Dermis blood vessel endothelial cell (primary cell): Measurements from ENCODE around the gene CD52. TPM values are rescaled to one million over a fixed set of nuclear protein-coding genes. Genes with fewer than 3 reads are reported as not detected.
"Not testable (repeated sequence)": the region's sequence is repeated elsewhere in the genome, so short reads cannot be mapped to it uniquely, and the experiment has no call there.

ENCODE experiments used
- DNase-seq: peaks from one replicate; pipeline ENCODE4 v3.0.0; 2010
- total RNA-seq: library from RNA; depleted of rRNA; stranded (reverse); fragments of >200 nt; gene quantifications from 2 replicates; pipeline ENCODE4 v1.2.3, GENCODE V29; 2014

The CD52 gene
- total RNA-seq, 1 donor from 2014 or later = not detected

DNA sequence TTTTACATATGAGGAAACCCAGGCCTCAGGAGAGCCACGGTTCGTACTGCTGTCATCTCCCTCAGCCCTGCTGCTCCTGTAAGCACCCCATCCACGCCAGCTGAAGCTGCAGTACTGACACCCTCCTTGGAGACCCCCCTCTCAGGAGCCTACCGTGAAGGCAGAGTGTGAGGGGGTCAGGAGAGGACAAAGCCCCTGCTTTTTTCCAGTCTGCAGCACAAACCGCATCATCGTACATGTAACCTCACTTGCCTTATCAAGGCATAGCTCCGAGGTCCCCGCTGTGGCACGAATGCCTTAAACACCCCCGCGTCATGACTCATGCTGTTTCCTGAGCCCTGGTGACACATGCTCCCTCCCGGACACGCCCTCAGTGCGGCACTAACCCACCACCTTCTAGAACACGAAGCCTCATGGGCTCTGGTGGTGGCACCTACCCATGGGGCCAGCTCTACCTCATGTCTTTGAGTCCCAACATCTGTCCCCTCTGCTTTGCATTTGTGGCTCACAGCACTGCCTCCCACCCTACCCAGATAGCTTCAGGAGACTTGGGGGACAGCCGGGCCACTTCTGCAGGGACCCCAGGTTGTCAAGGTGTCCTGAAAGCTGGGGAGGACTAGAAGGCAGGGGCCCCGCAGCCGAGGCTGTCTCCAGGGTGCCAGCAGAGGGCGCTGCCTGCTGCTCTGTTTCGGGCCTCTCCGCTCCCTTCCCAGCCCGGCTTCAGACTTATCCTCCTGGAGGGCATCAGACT, 33.0 kb upstream of the CD52 start:
- DNase-seq = peak; percentile 88

DNA sequence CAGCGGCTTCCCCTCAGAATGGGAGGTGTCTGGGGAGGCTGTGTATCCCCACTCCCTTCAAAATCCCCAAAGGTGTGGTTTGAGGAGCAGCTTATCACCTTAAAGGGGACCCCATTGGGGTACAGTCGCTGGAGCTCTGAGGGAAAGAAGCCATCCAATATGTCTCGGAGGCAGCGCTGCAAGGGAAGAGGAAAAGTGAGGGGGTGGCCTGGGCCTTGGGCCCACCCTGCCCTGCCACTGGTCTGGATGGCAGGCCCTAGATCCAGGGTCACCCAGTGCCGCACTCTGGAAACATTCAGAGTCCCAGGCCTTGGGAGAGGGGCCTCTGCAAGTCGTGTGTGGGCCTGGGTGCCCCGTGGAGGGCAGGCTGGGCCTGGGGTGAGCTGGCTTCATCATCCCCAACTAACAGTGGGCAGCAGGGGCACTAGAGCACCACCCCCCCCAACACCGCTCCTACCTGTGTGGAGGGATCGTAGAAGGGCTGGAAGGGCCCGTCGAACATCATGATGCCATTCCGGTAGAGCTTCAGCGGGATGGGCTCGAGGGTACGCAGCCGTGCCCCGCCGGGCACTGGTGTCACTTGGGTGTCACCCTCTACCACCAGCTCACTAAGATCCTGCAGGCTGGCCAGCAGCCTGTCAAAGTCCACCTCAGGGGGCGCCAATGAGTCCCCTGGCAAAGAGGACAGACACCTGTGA, 32.2 kb upstream of the CD52 start:
- peak; percentile 53 for DNase-seq

DNA sequence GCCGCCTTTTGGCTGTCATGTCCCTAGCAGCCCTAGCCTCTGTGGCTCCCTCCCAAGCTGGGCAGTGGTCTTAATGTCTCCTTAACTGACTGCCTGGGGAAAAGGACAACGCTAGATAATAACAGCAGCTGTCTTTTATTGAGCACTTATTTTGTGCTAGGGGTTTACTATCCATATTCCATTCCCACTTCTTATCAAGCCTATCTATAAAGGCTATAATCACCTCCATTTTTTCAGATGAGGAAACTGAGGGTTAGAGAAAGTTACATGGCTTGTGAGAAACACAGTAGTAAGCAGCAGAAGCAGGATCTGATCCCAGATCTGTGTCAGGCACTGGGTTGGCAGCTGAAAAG, 31.7 kb upstream of the CD52 start:
- DNase-seq = no peak

DNA sequence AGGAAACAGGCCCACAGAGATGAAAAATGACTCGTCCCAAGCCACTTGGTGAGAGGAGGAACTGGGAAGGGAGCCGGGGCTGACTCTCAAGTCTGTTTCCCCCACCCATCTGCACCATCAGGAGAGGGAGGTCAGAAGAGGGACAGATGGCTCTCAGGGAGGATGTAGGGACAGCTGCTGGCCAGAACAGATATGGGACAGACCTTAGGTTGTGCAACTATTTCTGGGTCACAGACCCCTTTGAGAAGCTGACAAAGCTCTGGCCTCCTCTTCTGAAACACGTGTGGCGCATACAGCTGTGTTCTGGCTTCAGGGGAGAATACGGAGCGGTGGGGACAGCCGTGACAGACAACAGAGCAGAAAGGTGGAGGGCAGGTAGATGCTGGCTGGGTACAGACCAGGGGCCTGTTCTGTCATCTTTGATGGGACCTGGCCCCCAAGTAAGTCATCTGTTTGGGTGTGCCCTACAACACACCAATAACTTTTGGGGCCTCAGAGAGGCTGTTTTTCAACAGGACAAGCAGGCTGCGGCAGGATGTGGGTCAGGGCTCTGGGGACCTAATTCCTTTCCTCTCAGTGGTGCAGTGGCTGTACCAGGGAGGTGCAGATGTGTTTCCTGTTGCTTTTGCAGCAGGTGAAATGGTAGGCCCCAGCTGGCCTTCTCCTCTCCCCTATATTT, 30.6 kb upstream of the CD52 start:
- DNase-seq = no peak

DNA sequence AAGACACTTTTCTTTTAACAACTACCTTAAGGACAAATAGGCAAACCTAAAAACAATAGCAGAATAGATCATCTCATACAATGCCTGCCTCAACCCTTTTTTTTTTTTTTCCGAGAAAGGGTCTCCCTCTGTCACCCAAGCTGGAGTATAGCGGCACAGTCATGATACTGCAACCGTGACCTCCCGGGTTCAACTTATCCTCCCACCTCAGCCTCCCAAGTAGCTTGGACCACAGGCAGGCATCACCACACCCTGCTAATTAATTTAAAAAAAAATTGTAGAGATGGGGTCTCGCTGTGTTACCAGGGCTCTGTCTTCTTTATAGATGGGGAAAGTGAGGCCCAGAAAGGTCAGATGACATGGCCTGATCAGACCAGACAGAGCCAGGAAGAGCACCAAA, 29.9 kb upstream of the CD52 start:
- DNase-seq = no peak

DNA sequence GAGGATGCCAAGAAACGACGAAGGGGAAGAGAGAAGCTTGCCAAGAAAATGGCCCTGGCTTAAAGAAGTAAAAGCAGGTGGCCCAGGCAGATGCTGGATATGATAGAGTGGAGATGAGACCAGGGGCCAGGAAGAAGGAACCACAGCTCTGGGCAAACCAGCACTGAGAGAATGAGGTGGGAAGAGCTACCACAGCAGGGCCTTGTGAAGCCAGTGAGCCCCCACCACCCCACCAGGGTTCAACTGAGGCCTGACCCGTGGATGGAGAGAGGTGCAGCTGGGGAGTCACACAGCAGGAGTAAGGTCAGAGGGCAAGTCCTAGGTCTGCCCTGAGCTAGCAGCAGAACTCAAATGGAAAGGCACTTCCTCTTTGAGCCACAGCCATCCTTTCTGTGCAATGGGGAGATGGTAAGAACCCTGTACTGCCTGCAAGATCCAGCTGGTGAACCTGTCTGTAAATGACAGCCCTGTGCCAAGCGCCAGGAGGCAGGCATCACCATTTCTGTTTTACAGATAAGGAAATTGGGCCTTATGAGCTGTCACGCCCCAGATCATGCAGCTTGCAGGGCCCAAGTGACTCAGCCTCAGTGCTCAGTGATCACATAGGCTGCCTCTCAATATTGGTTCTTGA, 29.3 kb upstream of the CD52 start:
- no peak for DNase-seq

DNA sequence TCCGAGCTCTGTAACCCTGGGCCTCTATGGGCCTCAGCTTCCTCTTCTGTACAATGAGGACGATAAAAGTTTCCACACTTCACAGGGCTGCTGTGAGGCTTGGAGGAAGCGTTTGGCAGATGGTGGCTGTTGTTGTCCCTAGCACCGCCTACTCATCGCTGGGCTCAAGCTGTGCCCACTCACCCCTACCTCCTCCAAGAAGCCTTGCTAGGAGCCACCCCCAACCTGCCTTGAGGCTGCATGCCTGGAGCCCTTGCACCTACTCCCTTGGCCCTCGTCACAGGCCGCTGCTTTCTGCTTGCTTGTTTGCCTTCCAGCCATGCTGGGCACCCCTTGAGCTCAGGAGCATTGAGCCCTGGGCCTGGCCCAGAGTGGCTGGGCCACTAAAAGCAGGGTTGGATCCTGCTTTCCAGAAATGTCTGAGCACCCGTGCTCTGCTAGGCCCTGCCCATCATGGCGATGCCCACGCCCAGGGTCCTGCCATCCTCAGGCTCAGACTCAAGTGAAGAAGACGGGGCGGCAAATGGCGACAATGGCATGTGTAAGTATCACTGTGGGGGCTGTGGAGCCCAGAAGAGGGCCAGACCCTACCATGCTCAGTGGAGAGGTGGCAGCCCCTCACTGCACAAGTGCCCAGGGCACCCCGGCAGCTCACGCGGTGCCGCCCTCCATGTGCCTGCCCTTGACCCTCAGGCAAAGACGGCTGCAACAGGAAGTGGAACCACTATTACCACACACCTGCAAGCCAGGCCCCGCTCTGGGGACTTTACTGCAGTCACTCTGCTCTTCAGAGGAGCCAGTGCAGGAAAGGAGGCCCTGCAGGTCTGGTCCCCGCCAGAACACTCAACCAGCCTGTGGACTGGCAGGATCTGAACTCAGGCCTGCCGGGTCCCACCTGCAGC, 28.3 kb upstream of the CD52 start:
- DNase-seq = peak; percentile 24

DNA sequence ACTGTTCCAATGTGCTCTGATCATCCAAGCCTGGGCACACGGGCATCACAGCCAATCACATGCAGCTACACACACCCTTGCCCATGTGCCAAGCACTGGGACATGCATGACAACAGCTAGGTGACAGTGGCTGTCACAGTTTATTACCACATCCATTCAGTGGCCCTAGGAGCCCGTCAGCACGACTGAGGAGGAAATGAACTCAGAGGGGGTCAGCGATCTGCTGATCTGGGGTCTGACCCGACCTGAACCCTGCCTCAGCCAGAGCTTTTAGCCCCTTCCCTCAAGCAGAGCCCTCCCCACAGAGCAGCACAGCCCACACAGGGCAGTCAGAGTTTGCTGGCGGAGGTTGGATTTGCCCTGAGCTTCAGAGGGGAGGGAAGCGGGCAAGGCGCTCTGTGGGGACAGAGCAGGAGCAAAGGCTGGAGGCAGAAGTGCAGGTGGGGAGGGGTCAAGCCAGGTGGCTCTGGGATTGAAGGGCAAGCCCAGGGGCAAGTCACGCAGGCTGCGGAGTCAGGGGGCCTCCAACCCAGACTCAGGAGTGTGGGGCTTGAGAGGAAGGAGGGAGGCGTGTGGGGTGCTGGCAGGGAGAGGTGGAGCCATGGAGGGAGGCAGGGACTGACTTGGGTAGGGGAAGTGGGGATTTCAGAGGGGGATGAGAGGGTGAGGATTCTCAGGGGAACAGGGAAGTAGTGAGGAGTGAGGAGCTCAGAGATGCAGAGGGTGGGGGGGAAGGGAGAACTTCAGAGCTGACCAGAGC, 27.5 kb upstream of the CD52 start:
- DNase-seq = no peak

DNA sequence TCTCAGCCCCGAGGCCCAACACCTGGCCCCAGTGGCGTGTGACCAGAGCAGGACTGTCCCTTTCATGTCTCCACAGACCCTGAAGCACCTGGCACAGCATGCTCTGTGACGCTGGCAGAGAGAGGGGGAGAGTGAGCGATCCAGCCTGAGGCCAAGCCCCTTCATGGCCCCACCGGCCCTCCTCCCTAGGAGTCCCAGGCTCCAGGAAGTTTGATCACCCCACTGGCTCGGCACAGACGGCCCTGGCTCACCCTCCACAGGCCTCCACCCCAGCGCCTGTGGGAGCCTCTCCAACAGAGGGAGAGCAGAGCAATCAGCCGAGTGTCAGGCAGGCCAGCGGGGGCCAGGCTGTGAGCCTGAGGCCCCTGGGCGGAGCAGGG, 26.9 kb upstream of the CD52 start:
- no peak for DNase-seq

DNA sequence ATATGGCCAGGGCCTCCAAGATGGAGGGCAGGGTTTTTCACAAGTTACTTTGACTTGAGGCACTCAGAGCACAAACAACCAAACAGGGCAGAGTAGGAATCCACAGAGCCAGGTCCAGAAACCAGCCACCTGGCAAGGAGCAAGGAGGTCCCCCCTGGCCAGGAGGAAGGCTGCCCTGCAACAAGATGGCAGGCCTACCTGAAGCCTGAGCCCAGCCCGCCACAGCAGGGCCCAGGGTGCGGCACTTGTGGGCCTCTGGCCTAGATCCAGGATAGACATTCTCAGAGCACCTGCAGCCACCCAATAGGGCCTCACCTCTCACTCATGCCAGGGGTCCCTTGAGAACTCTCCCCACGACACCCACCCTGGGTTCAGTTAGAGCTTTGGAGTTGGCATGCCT, 26.3 kb upstream of the CD52 start:
- no peak for DNase-seq

DNA sequence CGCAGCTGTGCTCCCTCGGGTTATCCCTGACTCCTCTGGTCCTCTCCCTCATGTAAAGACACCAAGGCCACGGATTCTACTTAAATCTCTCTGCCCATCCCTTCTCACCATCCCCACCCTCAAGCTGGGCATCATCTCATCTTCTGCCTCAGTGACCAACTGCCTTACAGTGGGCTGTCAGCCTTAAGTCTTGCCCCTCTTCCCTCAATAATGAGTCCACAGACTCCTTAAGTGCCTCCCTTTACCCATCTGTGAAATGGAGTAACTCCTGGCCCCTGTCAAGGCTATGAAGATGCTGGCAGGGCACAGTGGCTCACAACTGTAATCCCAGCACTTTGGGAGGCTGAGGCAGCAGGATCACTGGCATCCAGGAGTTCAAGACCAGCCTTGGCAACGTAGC, 25.8 kb upstream of the CD52 start:
- no peak for DNase-seq

DNA sequence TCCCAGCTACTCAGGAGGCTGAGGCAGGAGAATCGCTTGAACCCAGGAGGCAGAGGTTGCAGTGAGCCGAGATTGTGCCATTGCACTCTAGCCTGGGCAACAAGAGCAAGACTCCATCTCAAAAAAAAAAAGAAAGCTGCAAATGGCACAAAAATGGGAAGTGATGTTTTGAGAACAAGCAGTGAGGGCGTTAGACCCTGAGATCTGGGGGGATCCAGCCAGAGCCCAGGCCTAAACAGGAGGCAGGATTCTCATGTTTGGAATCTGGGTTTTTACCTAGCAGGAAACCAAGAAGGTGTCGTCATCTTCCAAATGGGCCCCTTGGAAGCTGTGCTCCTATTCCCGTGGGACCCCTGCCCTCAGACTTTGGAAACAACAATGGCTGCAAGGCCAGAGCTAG, 25.0 kb upstream of the CD52 start:
- not testable (repeated sequence) for DNase-seq

DNA sequence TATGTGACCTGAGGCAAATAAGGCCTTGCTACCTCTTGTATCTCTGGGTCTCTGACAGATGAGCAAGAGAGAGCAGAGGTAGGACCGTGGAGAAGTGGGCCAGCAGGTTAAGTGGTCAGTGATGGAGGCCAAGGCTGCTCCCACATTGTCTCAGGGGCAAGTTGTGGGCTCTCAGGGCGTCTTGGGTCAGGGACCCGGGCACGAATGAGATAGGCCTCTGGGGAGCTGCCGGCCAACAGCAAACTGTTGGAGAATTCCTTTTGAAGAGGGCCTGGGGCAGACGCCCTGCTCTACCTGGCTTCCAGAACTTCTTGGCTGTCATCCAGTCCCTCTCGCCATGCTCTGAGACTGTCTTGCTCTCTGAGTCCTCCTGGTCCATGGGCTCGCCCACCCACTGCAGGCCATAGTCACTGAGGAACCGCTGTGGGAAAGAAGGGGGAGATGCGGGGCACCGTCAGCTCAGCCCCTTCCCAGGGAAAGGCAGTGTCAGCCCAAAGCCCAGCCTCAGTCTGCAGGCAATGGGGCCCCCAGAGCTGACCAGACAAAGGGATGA, 23.8 kb upstream of the CD52 start:
- no peak for DNase-seq

DNA sequence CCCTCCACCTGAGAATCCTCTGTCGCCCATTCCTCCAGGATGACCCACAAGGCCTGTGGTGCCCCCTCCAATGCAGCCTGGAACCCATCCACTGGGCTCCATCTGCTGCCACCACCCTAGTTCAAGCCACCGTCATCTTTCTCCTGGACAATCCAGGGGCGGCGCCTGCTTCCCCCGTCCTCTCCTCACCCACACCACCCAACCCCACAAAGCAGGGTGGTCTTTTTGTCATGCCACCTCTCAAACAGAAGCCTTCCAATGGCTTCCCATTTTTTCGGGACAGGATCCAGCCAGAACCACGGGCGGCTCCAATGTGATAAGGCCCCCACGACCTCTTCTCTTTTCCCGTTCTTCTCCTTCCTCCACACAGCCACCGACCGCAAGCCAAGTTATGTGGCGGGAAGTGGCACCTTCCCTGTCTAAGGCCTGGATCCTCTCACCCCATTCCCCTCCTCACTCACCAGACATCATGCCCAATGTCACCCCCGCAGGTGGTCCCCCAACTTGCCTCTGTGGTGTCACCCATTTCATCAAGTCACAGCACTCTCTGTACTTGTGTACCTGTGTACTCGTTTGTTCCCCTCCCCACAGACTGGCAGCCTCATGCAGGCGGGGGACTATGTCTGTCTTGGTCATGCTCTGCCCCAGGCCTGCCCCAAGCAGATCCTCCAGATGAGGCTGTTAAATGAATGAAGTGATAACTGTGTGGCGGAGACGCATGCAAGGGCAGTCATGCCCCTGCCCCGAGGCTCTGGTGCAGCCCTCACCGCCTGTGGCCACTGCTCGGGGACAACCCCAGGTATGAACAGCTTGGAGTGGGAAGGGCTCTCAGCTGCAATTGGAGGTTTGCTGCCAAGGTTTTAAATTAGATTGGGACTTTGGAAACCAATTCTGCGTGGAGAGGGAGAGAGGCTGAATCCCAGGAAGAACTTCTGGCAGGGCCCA, 22.3 kb upstream of the CD52 start:
- DNase-seq = no peak

DNA sequence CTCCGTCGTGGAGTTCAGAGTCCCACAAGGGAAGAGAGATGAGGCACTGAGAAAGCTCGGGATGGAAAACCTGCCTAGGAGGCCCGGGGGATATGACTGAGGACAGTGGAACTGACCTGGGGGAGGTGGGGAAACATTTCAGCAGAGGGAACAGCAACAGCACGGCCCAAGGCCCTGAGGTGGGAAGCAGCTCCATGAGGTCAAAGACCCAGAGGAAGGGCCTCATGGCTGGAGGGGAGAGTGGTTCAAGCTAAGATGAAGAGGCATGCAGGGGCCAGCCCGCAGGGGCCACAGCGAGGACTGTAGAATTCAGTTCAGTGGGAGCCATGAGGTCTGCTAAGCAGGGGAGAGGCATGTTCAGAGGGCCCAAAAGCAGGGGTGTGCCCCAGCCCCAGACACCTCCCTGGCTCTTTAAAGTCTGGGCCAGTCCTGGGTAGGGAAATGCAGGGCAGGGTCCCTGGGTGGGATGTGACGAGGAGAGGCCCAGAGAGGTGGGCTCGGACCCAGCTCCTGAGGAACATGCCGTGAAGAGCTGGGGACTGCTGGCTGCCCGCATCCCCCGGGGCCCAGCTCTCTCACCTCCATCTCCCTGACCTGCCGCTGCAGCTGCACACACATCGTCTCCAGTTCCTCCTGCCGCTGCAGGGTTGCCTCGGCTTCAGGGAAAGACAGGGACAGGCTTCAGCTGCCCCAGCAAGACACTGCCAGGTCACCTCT, 21.3 kb upstream of the CD52 start:
- DNase-seq = no peak

DNA sequence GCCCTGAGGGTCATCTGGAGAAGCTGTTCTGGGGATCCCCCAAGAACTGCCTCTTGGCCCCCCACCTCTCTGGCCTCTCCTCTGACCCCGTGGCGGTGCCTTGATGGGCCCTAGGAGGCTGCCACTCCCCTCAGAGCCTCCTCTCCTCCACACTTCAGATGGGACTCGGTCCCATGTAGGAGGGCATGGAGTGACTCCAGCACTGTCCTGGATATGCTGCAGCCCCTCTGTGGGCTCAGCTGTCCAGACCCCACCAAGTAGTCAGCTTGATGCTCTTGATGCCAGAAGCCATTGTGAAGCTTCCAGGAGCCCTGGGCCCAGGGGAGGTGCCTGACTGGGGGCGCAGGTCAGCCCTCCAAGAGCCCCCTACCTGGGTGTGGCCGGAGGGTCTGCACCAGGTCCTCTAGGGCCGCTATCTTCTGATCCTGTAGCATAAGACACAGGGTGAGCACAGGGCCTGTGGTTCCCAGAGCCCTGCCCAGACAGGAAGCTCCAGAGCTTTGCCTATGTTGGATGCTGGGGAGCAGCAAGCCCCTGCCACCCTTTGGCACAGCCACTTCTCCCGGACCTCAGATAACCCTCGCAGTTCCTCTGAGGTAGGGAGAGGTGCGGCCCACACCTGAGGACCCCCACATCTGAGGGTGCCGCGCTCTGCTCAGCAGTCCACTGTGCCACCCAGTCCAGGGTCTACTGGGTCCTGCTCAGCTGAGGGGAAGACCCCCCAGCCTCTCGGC, 20.5 kb upstream of the CD52 start:
- DNase-seq = no peak

DNA sequence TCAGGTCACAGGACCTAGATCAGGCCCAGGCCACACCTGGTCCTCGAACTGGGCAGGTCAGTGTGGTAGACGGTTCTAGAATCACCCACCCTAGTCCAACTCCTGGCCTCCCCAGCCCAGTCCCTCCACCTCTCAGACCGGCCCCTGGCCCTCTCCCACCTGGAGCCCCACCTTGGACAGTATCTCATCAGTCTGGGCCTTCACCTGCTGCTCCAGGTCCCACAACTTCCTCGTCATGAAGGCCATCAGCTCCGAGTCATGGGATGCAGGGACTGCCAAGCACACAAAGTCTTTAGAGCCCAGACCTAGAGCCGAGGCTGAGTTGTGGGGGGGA, 20.0 kb upstream of the CD52 start:
- no peak for DNase-seq

DNA sequence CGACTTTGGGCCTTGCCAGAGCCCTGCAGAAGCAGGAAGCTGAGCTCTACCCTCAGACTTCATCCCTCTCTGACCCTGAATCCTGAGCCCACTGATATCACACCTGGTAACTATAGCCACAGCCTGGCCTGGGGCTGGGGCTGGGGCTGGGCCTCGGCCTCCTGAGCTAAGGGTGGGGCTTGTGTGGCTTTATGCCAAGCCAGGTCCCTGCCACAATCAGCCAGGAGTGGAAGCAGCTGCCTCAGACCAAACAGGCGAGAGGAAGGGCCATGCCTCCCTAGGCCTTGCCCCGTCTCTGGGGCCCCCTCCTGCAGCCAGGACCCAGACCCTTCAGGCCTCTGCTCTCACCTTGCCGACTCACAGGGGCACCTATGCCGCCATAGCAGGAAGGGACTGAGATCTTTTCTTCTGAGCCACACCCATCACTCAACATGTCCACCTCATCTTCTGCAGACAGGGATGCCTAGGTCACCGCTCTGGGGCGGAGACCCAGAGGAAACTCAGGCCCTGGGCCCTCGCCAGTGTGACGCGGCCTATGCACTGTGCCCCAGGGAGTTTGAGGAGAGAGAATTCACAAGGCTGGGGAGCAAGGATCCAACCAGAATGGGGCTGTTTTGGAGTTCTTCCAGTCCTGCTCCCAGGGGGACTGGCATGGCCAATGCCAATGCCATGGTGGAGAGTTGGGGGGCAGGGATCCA, 17.0 kb upstream of the CD52 start:
- DNase-seq = no peak
